ENCODE data around the gene GPHN.
"Not testable (repeated sequence)": the region's sequence is repeated elsewhere in the genome, so short reads cannot be mapped to it uniquely, and the experiment has no call there.

The GPHN gene

DNA sequence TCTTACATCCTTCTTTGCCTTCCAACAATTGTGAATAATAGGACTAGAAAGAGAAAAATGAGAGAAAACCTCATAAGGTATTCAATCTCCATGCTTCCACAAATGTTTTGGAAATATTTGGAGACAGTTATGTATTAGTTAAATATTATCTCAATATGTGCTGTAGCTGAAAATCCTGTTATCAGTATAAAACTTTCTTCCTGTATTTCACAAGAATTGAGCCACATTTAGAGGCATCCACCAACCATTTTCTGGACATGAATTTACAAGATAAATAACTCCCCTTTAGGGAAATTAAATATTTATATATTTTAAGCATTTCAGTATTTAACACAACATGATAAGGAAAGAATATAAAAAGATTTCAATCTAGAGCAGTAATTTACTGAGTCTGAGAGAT is 200.3 kb downstream of the GPHN start:
- no peak for TF ChIP-seq ZNF274 (IDR thresholded peaks at IDR 0.05; ENCODE audit: low read depth, low read length)
- no peak overlapping the region for H3K4me3 ChIP-seq (ENCODE audit: low read length)

DNA sequence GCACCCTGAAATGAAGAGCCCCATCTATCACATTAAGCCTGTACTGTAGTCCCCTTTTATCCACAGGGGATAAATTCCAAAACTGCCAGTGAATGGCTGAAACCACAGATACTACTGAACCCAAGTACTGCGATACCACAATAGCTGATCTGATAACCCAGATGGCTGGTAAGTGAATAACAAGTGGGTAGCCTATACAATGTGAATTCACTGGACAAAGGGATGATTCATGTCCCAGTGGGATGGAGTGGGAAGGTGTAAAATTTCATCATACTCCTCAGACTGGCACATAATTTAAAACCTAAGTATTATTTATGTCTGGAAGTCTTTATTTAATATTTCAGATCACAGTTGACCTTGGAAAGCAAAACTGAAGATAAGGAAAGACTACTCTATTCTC is 201.3 kb downstream of the GPHN start:
- H3K4me3 ChIP-seq (ENCODE audit: low read length), result no peak overlapping the region
- TF ChIP-seq ZNF274 (IDR thresholded peaks at IDR 0.05; ENCODE audit: low read depth, low read length), result no peak

- not testable (repeated sequence) for H3K4me3 ChIP-seq (ENCODE audit: low read length)
Measured at GRCh38 chr14:66714291-66714690, 206.3 kb downstream of the GPHN start.

- H3K4me3 ChIP-seq (ENCODE audit: low read length), result not testable (repeated sequence)
Measured at GRCh38 chr14:66715313-66715712, 207.4 kb downstream of the GPHN start.

DNA sequence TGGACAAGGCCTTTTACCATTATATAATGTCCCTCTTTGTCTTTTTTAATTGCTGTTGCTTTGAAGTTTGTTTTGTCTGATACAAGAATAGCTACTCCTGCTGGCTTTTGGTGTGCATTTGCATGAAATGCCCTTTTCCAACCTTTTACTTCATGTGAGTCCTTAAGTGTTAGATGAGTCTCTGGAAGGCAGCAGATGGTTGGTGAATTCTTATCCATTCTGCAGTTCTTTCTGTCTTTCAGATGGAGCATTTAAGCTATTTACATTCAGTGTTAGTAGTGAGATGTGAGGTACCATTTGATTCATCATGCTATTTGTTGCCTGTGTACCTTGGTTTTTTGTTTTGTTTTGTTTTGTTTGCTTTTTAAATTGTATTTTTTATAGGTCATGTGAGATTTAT is 208.3 kb downstream of the GPHN start:
- TF ChIP-seq ZNF274 (IDR thresholded peaks at IDR 0.05; ENCODE audit: low read depth, low read length), result no peak
- H3K4me3 ChIP-seq (ENCODE audit: low read length), result no peak overlapping the region

DNA sequence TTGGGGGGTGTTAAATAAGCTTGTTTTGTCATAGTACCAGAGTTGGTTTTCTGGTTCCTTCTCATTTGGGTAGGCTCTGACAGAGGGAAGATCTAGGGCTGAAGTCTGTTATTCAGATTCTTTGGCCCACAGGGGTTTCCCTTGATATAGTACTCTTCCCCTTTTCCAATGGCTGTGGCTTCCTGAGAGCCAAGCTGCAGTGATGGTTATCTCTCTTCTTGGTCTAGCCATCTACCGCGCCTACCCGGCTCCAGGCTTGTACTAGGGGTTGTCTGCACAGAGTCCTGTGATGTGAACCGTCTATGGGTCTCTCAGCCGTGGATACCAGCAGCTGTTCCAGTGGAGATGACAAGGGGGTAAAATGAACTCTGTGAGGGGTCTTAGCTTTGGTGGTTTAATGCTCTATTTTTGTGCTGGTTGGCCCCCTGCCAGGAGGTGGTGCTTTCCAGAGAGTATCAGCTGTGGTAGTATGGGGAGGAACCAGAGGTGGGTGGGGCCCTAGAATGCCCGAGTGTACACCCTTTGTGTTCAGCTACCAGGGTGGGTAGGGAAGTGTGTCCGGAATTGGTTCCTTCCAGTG is 209.7 kb downstream of the GPHN start:
- no peak overlapping the region for H3K4me3 ChIP-seq (ENCODE audit: low read length)
- TF ChIP-seq ZNF274 (IDR thresholded peaks at IDR 0.05; ENCODE audit: low read depth, low read length), result no peak

DNA sequence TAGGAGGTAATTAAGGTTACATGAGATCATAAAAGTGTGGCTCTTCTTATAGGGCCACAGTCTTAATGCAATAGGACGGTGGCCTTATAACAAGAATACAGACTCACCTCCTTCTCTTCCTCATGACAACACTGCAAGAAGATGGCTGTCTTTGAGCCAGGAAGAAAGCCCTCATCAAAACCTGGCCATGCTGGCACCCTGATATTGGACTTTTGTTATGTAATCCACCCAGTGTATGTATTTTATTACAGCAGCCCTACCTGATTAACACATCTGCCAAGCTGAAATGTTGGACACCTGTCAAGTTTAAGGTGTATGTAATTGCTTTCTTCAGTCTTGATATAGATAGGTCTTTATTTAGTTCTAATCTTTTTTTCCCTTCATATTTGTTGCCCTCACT is 217.0 kb downstream of the GPHN start:
- H3K4me3 ChIP-seq (ENCODE audit: low read length), result no peak overlapping the region
- TF ChIP-seq ZNF274 (IDR thresholded peaks at IDR 0.05; ENCODE audit: low read depth, low read length), result no peak

DNA sequence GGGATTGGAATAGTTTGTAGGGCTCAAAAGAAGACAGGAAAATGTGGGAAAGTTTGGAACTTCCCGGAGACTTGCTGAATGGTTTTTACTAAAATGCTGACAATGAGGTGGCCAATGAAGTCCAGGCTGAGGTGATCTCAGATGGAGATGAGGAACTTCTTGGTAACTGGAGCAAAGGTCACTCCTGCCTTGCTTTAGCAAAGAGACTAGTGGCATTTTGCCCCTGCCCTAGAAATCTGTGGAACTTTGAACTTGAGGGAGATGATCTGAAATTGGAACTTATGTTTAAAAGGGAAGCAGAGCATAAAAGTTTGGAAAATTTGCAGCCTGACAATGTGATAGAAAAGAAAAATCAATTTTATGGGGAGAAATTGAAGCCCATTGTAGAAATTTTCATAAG is 223.4 kb downstream of the GPHN start:
- H3K4me3 ChIP-seq (ENCODE audit: low read length), result not testable (repeated sequence)

- H3K4me3 ChIP-seq (ENCODE audit: low read length), result no peak overlapping the region
- no peak for TF ChIP-seq ZNF274 (IDR thresholded peaks at IDR 0.05; ENCODE audit: low read depth, low read length)
Measured at GRCh38 chr14:66735853-66736252, 227.9 kb downstream of the GPHN start.

- no peak for TF ChIP-seq ZNF274 (IDR thresholded peaks at IDR 0.05; ENCODE audit: low read depth, low read length)
- no peak overlapping the region for H3K4me3 ChIP-seq (ENCODE audit: low read length)
Measured at GRCh38 chr14:66739826-66740225, 231.9 kb downstream of the GPHN start.

DNA sequence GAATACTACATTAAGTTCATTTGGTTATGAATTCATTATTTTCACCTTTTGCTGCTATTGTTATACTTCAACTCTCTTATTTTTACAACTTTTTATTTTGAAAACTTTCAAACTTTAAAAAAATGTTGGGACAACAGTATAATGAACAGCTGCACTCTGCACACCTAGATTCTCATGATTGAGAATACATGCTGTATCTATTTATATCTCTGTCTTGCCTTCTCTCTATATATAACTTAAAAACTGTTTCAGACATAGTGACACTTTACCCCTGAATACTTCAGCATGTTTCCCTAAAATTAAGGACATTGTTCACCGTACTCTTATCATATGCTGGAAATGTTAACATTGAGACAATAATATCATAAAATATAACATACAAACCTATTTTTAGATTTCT is 237.1 kb downstream of the GPHN start:
- no peak overlapping the region for H3K4me3 ChIP-seq (ENCODE audit: low read length)
- no peak for TF ChIP-seq ZNF274 (IDR thresholded peaks at IDR 0.05; ENCODE audit: low read depth, low read length)

- no peak for TF ChIP-seq ZNF274 (IDR thresholded peaks at IDR 0.05; ENCODE audit: low read depth, low read length)
- no peak overlapping the region for H3K4me3 ChIP-seq (ENCODE audit: low read length)
Measured at GRCh38 chr14:66746316-66747006, 238.5 kb downstream of the GPHN start.

GRCh38 chr14:66752109-66752508 is 244.2 kb downstream of the GPHN start:
- TF ChIP-seq ZNF274 (IDR thresholded peaks at IDR 0.05; ENCODE audit: low read depth, low read length), result no peak
- no peak overlapping the region for H3K4me3 ChIP-seq (ENCODE audit: low read length)

DNA sequence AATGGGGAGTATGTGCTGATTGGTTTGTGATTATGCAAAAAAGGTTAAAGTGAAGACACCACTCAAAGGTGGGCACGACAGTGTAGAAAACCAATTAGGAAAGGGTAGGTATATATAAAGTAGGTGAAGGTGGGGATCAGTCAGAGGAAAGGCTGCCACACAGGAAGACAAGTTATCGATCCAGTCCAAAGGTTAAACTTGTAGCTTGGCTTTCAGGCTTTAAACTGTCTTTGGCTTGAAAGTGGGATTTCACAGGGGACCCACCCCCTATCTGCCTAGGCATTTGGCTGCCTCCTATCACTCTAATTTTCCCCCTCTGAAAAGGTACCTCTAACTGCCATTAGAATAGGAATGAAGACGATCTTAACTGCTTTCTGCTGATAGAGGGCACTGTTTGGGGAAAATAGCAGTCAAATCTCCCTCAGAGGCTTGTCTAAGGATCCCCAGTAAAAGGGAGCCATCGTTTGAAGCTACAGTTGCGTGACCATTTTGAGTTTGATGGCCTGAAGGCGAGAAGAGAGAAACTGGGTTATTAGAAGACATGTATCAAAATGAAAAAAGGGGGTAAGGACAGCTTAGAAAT is 250.2 kb downstream of the GPHN start:
- H3K4me3 ChIP-seq (ENCODE audit: low read length), result no peak overlapping the region

DNA sequence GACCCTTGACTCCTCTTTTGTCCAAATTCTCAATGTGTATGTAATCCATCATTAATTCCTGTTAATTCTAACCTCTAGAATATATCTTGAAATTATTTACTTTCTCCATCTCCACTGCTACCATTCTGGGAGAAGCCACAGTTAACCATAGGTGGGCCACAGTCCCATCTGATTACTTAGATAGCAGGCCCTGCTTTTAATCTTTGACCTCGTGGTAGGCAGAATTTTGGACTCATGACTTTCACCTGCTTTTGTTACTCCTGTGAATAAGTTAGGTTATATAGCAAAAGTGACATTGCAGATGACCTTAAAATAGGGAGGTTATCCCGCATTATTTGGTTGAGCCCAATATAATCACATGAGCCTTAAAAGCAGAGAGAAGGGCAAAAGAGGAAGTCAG is 264.2 kb downstream of the GPHN start:
- H3K4me3 ChIP-seq (ENCODE audit: low read length), result no peak overlapping the region
- TF ChIP-seq ZNF274 (IDR thresholded peaks at IDR 0.05; ENCODE audit: low read depth, low read length), result no peak

More for the DNA sequence above, 250.2 kb downstream of the GPHN start:
- TF ChIP-seq ZNF274 (IDR thresholded peaks at IDR 0.05; ENCODE audit: low read depth, low read length), result no peak

GRCh38 chr14:66782853-66783252 is 274.9 kb downstream of the GPHN start:
- TF ChIP-seq ZNF274 (IDR thresholded peaks at IDR 0.05; ENCODE audit: low read depth, low read length), result no peak
- H3K4me3 ChIP-seq (ENCODE audit: low read length), result no peak overlapping the region
